ENCODE results near the gene ZNF18.
"Not testable (repeated sequence)": the region's sequence is repeated elsewhere in the genome, so short reads cannot be mapped to it uniquely, and the experiment has no call there.

The ZNF18 gene

DNA sequence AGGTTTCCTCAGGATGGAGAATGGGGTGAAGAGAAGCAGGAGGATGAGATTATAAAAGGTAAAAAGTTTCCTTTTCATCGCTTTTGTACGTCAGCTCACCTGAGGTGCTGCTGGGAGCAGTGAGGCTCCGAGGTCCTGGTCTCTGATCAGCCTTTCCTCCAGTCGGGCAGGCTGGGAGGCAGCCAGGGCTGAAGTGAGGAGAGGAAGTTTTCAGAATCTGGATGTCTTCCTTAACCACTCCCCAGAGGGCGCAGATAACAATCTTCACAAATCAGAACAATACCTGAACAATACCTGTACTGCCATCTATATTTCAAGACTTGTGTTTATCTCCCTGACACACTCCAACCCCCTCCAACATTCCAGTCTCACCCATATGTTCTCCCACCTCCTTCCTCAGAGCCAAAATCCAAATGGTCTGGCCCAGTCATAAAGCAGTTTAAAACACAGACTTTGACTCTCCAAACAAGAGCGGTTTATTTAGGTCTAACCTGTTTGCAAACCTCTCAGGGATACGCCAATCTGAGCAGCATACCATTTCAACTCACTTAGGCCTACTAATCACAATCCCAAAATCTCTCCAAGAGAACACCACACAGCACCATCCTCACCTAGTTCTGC, 6.8 kb downstream of the ZNF18 start:
- no peak for DNase-seq (ENCODE audit: low spot score)
- in situ Hi-C loops (cut with MboI; ENCODE audit: low sequenced_read_pairs, unreplicated experiment), result loop anchor here (25.0 kb wide), 2 partner anchors 1022 to 1128 kb away; partner anchors contain the start of gene ELAC2
- no peak for TF ChIP-seq CTCF (IDR thresholded peaks at IDR 0.05; ENCODE audit: borderline replicate concordance, control extremely low read depth, extremely low read depth, insufficient read depth, missing control alignments)

- in situ Hi-C loops (cut with MboI; ENCODE audit: low sequenced_read_pairs, unreplicated experiment), result loop anchor here (25.0 kb wide), 2 partner anchors 1025 to 1125 kb away; partner anchors contain the start of gene ELAC2
- DNase-seq (ENCODE audit: low spot score), result no peak
- no peak for TF ChIP-seq CTCF (IDR thresholded peaks at IDR 0.05; ENCODE audit: borderline replicate concordance, control extremely low read depth, extremely low read depth, insufficient read depth, missing control alignments)
These were observed 10.3 kb downstream of the ZNF18 start for GRCh38 chr17:11986942-11987329.

- TF ChIP-seq CTCF (IDR thresholded peaks at IDR 0.05; ENCODE audit: borderline replicate concordance, control extremely low read depth, extremely low read depth, insufficient read depth, missing control alignments), result no peak
- in situ Hi-C loops (cut with MboI; ENCODE audit: low sequenced_read_pairs, unreplicated experiment), result loop anchor here (25.0 kb wide), 2 partner anchors 1026 to 1124 kb away; partner anchors contain the start of gene ELAC2
- no peak for DNase-seq (ENCODE audit: low spot score)
These were observed 10.9 kb downstream of the ZNF18 start for GRCh38 chr17:11986179-11986941.

DNA sequence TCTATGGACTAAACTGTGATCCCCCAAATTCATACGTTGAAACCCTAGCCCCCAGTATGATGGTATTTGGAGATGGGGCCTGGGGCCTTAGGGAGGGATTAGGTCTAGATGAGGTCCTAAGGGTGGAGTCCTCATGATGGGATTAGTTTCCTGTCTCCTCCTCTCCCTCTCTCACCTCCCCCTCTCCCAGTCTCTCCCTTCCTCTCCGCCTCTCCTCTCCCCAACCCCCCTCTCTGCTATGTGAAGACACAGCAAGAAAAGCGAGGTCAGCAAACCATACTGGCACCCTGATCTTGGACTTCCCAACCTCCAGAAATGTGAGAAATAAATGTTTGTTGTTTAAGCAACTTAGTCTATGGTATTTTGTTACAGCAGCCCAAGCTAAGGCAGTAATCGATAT, 15.4 kb downstream of the ZNF18 start:
- no peak for TF ChIP-seq CTCF (IDR thresholded peaks at IDR 0.05; ENCODE audit: borderline replicate concordance, control extremely low read depth, extremely low read depth, insufficient read depth, missing control alignments)
- in situ Hi-C loops (cut with MboI; ENCODE audit: low sequenced_read_pairs, unreplicated experiment), result loop anchor here (25.0 kb wide), 2 partner anchors 1030 to 1120 kb away; partner anchors contain the start of gene ELAC2
- no peak for DNase-seq (ENCODE audit: low spot score)

DNA sequence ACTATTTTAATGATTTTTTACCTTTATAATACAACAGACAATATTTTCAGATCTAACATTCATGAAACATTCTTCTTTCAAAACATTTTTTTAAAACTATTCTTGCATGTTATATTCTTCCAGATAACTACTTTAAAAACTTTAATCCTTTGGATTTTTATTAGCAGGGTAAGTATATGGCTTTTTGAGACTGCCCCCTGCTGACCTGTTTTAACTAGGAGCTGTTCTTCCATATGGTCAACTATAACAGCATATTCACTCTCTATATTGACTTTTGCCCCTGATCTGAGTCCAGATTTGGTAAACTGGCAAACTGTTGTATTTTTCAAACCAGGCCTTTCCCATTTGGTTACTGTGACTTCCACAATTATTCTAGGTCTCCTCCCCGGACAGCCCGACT, 16.5 kb downstream of the ZNF18 start:
- in situ Hi-C loops (cut with MboI; ENCODE audit: low sequenced_read_pairs, unreplicated experiment), result loop anchor here (25.0 kb wide), 2 partner anchors 1031 to 1119 kb away; partner anchors contain the start of gene ELAC2
- TF ChIP-seq CTCF (IDR thresholded peaks at IDR 0.05; ENCODE audit: borderline replicate concordance, control extremely low read depth, extremely low read depth, insufficient read depth, missing control alignments), result no peak
- no peak for DNase-seq (ENCODE audit: low spot score)

- TF ChIP-seq CTCF (IDR thresholded peaks at IDR 0.05; ENCODE audit: borderline replicate concordance, control extremely low read depth, extremely low read depth, insufficient read depth, missing control alignments), result no peak
- in situ Hi-C loops (cut with MboI; ENCODE audit: low sequenced_read_pairs, unreplicated experiment), result loop anchor here (25.0 kb wide), 2 partner anchors 1033 to 1117 kb away; partner anchors contain the start of gene ELAC2
- DNase-seq (ENCODE audit: low spot score), result no peak
These were observed 17.5 kb downstream of the ZNF18 start for GRCh38 chr17:11979795-11980194.

DNA sequence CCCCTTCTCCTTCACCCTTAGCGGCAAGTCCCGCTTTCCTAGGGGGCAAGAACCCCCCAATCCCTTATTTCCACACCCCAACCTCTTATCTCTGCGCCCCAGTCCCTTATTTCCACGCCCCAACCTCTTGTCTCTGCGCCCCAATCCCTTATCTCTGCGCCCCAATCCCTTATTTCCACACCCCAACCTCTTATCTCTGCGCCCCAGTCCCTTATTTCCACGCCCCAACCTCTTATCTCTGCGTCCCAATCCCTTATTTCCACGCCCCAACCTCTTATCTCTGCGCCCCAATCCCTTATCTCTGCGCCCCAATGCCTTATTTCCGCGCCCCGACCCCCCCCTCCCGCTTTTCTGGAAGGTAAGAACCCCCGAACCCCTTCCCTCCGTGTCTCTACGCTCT, 24.5 kb downstream of the ZNF18 start:
- in situ Hi-C loops (cut with MboI; ENCODE audit: low sequenced_read_pairs, unreplicated experiment); DNase-seq (ENCODE audit: low spot score): not testable (repeated sequence)

All from GM13976 (cell line).